Epidermal melanocyte (primary cell): Measurements from ENCODE around the gene NUP214.
A peak's percentile ranks its signal among the peaks of the same experiment; 100 is the strongest.
"Not testable (repeated sequence)": the region's sequence is repeated elsewhere in the genome, so short reads cannot be mapped to it uniquely, and the experiment has no call there.

Experiments used
- DNase-seq: peaks from one replicate; pipeline ENCODE4 v3.0.0; 2011; ENCODE audit warnings: low spot score; ENCODE audit not compliant: insufficient read length

Gene NUP214

GRCh38 chr9:131160416-131161112 lies 35.2 kb downstream of the NUP214 start:
- DNase-seq, result no peak

- DNase-seq, result no peak
Measured at GRCh38 chr9:131161585-131161984, 36.2 kb downstream of the NUP214 start.

- no peak for DNase-seq
Measured at GRCh38 chr9:131162886-131163285, 37.5 kb downstream of the NUP214 start.

GRCh38 chr9:131165523-131165922 lies 40.1 kb downstream of the NUP214 start:
- DNase-seq, result no peak

GRCh38 chr9:131167146-131167692 lies 41.8 kb downstream of the NUP214 start:
- no peak for DNase-seq

GRCh38 chr9:131167936-131168335 lies 42.5 kb downstream of the NUP214 start:
- DNase-seq, result no peak

GRCh38 chr9:131169563-131170240 lies 44.3 kb downstream of the NUP214 start:
- DNase-seq, result no peak

- no peak for DNase-seq
Measured at GRCh38 chr9:131173995-131174394, 48.6 kb downstream of the NUP214 start.

- DNase-seq, result no peak
Measured at GRCh38 chr9:131174681-131175239, 49.4 kb downstream of the NUP214 start.

GRCh38 chr9:131177898-131178297 lies 52.5 kb downstream of the NUP214 start:
- no peak for DNase-seq

GRCh38 chr9:131178382-131178781 lies 53.0 kb downstream of the NUP214 start:
- peak; percentile 63 for DNase-seq

GRCh38 chr9:131178926-131179325 lies 53.5 kb downstream of the NUP214 start:
- DNase-seq, result no peak

GRCh38 chr9:131179561-131180219 lies 54.3 kb downstream of the NUP214 start:
- DNase-seq, result no peak

GRCh38 chr9:131180454-131180853 lies 55.1 kb downstream of the NUP214 start:
- DNase-seq, result no peak

GRCh38 chr9:131181091-131181681 lies 55.8 kb downstream of the NUP214 start:
- no peak for DNase-seq

GRCh38 chr9:131185924-131186323 lies 60.5 kb downstream of the NUP214 start:
- no peak for DNase-seq

GRCh38 chr9:131186622-131187021 lies 61.2 kb downstream of the NUP214 start:
- no peak for DNase-seq

- no peak for DNase-seq
Measured at GRCh38 chr9:131187957-131188356, 62.6 kb downstream of the NUP214 start.

GRCh38 chr9:131188976-131189375 lies 63.6 kb downstream of the NUP214 start:
- DNase-seq, result no peak

- no peak for DNase-seq
Measured at GRCh38 chr9:131190191-131190590, 64.8 kb downstream of the NUP214 start.

- DNase-seq, result not testable (repeated sequence)
Measured at GRCh38 chr9:131191032-131191431, 65.6 kb downstream of the NUP214 start.
